ENCODE measurements around the gene JCHAIN. TPM values are rescaled to one million over a fixed set of nuclear protein-coding genes. Genes with fewer than 3 reads are reported as not detected.
"Not testable (repeated sequence)": the region's sequence is repeated elsewhere in the genome, so short reads cannot be mapped to it uniquely, and the experiment has no call there.

The JCHAIN gene
- total RNA-seq, 2 experiments from 2014 or later = not detected

GRCh38 chr4:70705183-70706043, 39.1 kb upstream of the JCHAIN start:
- ChIA-PET POLR2A (interaction anchor here (0.7 kb wide), 1 partner anchor 16 kb away, joined by 3 read pairs; no protein-coding TSS in a partner anchor), CTCF (interaction anchor here (0.7 to 3.3 kb wide), 8 partner anchors 8 to 134 kb away, joined by 3 to 23 read pairs (median 4); partner anchors contain the start of genes GRSF1, RUFY3 and UTP3)
- intact Hi-C loops (cut with DNase I, micrococcal nuclease) = loop anchor here (1.0 to 5.0 kb wide), 10 partner anchors 17 to 302 kb away; partner anchors contain the start of genes GRSF1 (in 2 of the 2), UTP3 (in 2 of the 2), DCK (in 1 of the 2) and MOB1B (in 1 of the 2)
- Mint-ChIP-seq H3K27ac (peak overlapping the region; percentile 94), H3K9me3 (ENCODE audit: low read depth) (no peaks in the 10 kb centered on the region), H3K36me3 (ENCODE audit: low read depth) (peaks cover 1% of the 10 kb centered on the region), H3K4me3 (peak overlapping the region; percentile 90), H3K27me3 (no peaks in the 10 kb centered on the region), H3K4me1 (peaks cover 27% of the 10 kb centered on the region)
- ATAC-seq = peak; percentile 75
- peak; percentile 83 for DNase-seq

- H3K9me3 Mint-ChIP-seq (ENCODE audit: low read depth) = no peaks in the 10 kb centered on the region
These were observed 38.5 kb upstream of the JCHAIN start for GRCh38 chr4:70704931-70705182.

GRCh38 chr4:70704215-70704930, 38.1 kb upstream of the JCHAIN start:
- POLR2A ChIA-PET = interaction anchor here (1.3 kb wide), 1 partner anchor 15 kb away, joined by 4 read pairs; no protein-coding TSS in a partner anchor
- ATAC-seq (peak; percentile 37), DNase-seq (peak; percentile 76)
- Mint-ChIP-seq H3K27ac (peak overlapping the region; percentile 90), H3K27me3 (no peaks in the 10 kb centered on the region), H3K4me1 (peaks cover 21% of the 10 kb centered on the region), H3K4me3 (peak overlapping the region; percentile 90), H3K9me3 (ENCODE audit: low read depth) (no peaks in the 10 kb centered on the region), H3K36me3 (ENCODE audit: low read depth) (peaks cover 1% of the 10 kb centered on the region)
- CTCF ChIA-PET = interaction anchor here (0.8 to 3.3 kb wide), 8 partner anchors 11 to 101 kb away, joined by 3 to 23 read pairs (median 4); partner anchors contain the start of genes RUFY3 and UTP3
- intact Hi-C loops (cut with DNase I, micrococcal nuclease) = loop anchor here (2.0 kb wide), 3 partner anchors 30 to 302 kb away; partner anchors contain the start of gene GRSF1 (in 1 of the 2)

More at GRCh38 chr4:70704931-70705182, 38.5 kb upstream of the JCHAIN start:
- ATAC-seq (no peak), DNase-seq (no peak)
- H3K36me3 Mint-ChIP-seq (ENCODE audit: low read depth) = peaks cover 1% of the 10 kb centered on the region
- H3K4me1 Mint-ChIP-seq = peaks cover 26% of the 10 kb centered on the region
- ChIA-PET CTCF (interaction anchor here (0.9 to 3.3 kb wide), 5 partner anchors 15 to 32 kb away, joined by 3 to 23 read pairs (median 6); partner anchors contain the start of genes RUFY3 and UTP3), POLR2A (no interaction called here)
- H3K27me3 Mint-ChIP-seq = no peaks in the 10 kb centered on the region
- H3K4me3 Mint-ChIP-seq = peak overlapping the region; percentile 90
- intact Hi-C loops (cut with DNase I, micrococcal nuclease) = loop anchor here (1.0 to 5.0 kb wide), 9 partner anchors 17 to 302 kb away; partner anchors contain the start of genes GRSF1 (in 2 of the 2), UTP3 (in 2 of the 2), DCK (in 1 of the 2) and MOB1B (in 1 of the 2)
- H3K27ac Mint-ChIP-seq = no peak overlapping the region

GRCh38 chr4:70703619-70704214, 37.4 kb upstream of the JCHAIN start:
- H3K9me3 Mint-ChIP-seq (ENCODE audit: low read depth) = no peaks in the 10 kb centered on the region
- peaks cover 1% of the 10 kb centered on the region for H3K36me3 Mint-ChIP-seq (ENCODE audit: low read depth)
- H3K4me1 Mint-ChIP-seq = peaks cover 19% of the 10 kb centered on the region
- ATAC-seq (no peak), DNase-seq (no peak)
- intact Hi-C loops (cut with DNase I, micrococcal nuclease) = loop anchor here (2.0 kb wide), 3 partner anchors 31 to 303 kb away; partner anchors contain the start of gene GRSF1 (in 1 of the 2)
- peak overlapping the region; percentile 90 for H3K4me3 Mint-ChIP-seq
- CTCF ChIA-PET = interaction anchor here (0.6 to 3.3 kb wide), 8 partner anchors 11 to 100 kb away, joined by 3 to 23 read pairs (median 4); partner anchors contain the start of genes RUFY3 and UTP3
- no peaks in the 10 kb centered on the region for H3K27me3 Mint-ChIP-seq
- POLR2A ChIA-PET = interaction anchor here (1.3 kb wide), 1 partner anchor 14 kb away, joined by 4 read pairs; no protein-coding TSS in a partner anchor
- H3K27ac Mint-ChIP-seq = peak overlapping the region; percentile 90

GRCh38 chr4:70702592-70702991, 36.3 kb upstream of the JCHAIN start:
- intact Hi-C loops (cut with DNase I, micrococcal nuclease); DNase-seq; H3K4me3 Mint-ChIP-seq; POLR2A ChIA-PET; H3K27me3 Mint-ChIP-seq; H3K36me3 Mint-ChIP-seq (ENCODE audit: low read depth); H3K27ac Mint-ChIP-seq; ATAC-seq; H3K9me3 Mint-ChIP-seq (ENCODE audit: low read depth): not testable (repeated sequence)
- CTCF ChIA-PET = interaction anchor here (0.9 to 3.3 kb wide), 3 partner anchors 10 to 16 kb away, joined by 3 to 23 read pairs (median 12); partner anchors contain the start of gene UTP3
- peaks cover 19% of the 10 kb centered on the region for H3K4me1 Mint-ChIP-seq

- H3K9me3 Mint-ChIP-seq (ENCODE audit: low read depth) = no peaks in the 10 kb centered on the region
- H3K27ac Mint-ChIP-seq = no peak overlapping the region
- peaks cover 11% of the 10 kb centered on the region for H3K4me1 Mint-ChIP-seq
- CTCF ChIA-PET = interaction anchor here (0.6 to 1.7 kb wide), 2 partner anchors 12 to 19 kb away, joined by 3 to 9 read pairs; no protein-coding TSS in a partner anchor
- no peak for ATAC-seq
- no peaks in the 10 kb centered on the region for H3K27me3 Mint-ChIP-seq
- DNase-seq = no peak
- POLR2A ChIA-PET = no interaction called here
- intact Hi-C loops (cut with DNase I, micrococcal nuclease) = no loop called here
- H3K36me3 Mint-ChIP-seq (ENCODE audit: low read depth) = peaks cover 1% of the 10 kb centered on the region
- H3K4me3 Mint-ChIP-seq = no peak overlapping the region
These were observed 35.0 kb upstream of the JCHAIN start for GRCh38 chr4:70701271-70701670.

GRCh38 chr4:70700712-70701111, 34.4 kb upstream of the JCHAIN start:
- DNase-seq (no peak), ATAC-seq (no peak)
- intact Hi-C loops (cut with DNase I, micrococcal nuclease) = no loop called here
- ChIA-PET CTCF (interaction anchor here (0.6 to 1.7 kb wide), 2 partner anchors 12 to 19 kb away, joined by 3 to 9 read pairs; no protein-coding TSS in a partner anchor), POLR2A (interaction anchor here (0.6 to 0.7 kb wide), 2 partner anchors 24 to 208 kb away, joined by 4 to 5 read pairs; no protein-coding TSS in a partner anchor)
- Mint-ChIP-seq H3K27me3 (no peaks in the 10 kb centered on the region), H3K27ac (no peak overlapping the region), H3K4me1 (peaks cover 9% of the 10 kb centered on the region), H3K9me3 (ENCODE audit: low read depth) (no peaks in the 10 kb centered on the region), H3K4me3 (no peak overlapping the region), H3K36me3 (ENCODE audit: low read depth) (peaks cover under 1% of the 10 kb centered on the region)

GRCh38 chr4:70698435-70698834, 32.1 kb upstream of the JCHAIN start:
- intact Hi-C loops (cut with DNase I, micrococcal nuclease); CTCF ChIA-PET; DNase-seq; H3K9me3 Mint-ChIP-seq (ENCODE audit: low read depth); H3K4me1 Mint-ChIP-seq; H3K27ac Mint-ChIP-seq; POLR2A ChIA-PET; H3K36me3 Mint-ChIP-seq (ENCODE audit: low read depth); H3K27me3 Mint-ChIP-seq; ATAC-seq; H3K4me3 Mint-ChIP-seq: not testable (repeated sequence)

GRCh38 chr4:70694633-70695032, 28.3 kb upstream of the JCHAIN start:
- H3K4me3 Mint-ChIP-seq; H3K27ac Mint-ChIP-seq; ATAC-seq; H3K27me3 Mint-ChIP-seq; POLR2A ChIA-PET; intact Hi-C loops (cut with DNase I, micrococcal nuclease); DNase-seq; H3K9me3 Mint-ChIP-seq (ENCODE audit: low read depth): not testable (repeated sequence)
- peaks cover 19% of the 10 kb centered on the region for H3K4me1 Mint-ChIP-seq
- peaks cover 17% of the 10 kb centered on the region for H3K36me3 Mint-ChIP-seq (ENCODE audit: low read depth)
- CTCF ChIA-PET = interaction anchor here (3.1 kb wide), 1 partner anchor 9 kb away, joined by 12 read pairs; no protein-coding TSS in a partner anchor

GRCh38 chr4:70691661-70692060, 25.4 kb upstream of the JCHAIN start:
- POLR2A ChIA-PET = no interaction called here
- Mint-ChIP-seq H3K27me3 (no peaks in the 10 kb centered on the region), H3K27ac (no peak overlapping the region), H3K4me1 (peaks cover 31% of the 10 kb centered on the region), H3K9me3 (ENCODE audit: low read depth) (no peaks in the 10 kb centered on the region), H3K4me3 (no peak overlapping the region), H3K36me3 (ENCODE audit: low read depth) (peaks cover 30% of the 10 kb centered on the region)
- CTCF ChIA-PET = interaction anchor here (0.6 to 3.1 kb wide), 3 partner anchors 12 to 206 kb away, joined by 3 to 12 read pairs (median 4); no protein-coding TSS in a partner anchor
- intact Hi-C loops (cut with DNase I, micrococcal nuclease) = no loop called here
- no peak for DNase-seq
- ATAC-seq = no peak
